Body of pancreas (tissue), 4 donors: ENCODE data around the gene TPRA1. TPM values are rescaled to one million over a fixed set of nuclear protein-coding genes. Genes with fewer than 3 reads are reported as not detected.

ENCODE experiments used
- ATAC-seq: fragments of 150-250 bp; one replicate; pipeline ENCODE4 v1.9.1; 2016
- DNase-seq, 4 donors: peaks; one replicate each; pipeline ENCODE4 v3.0.0-alpha.2; 2019
- H3K27ac ChIP-seq, 4 donors: fragments of 200-600 bp; sonication (generic); 1 replicate in 3 of 4; 2 replicates in 1 of 4; pipeline versions ENCODE4 v1.5.1 to v1.6.1; 2016 to 2019; ENCODE audit warnings: mild to moderate bottlenecking in 1 of 4, mixed read lengths in 1 of 4, moderate library complexity in 1 of 4
- H3K27me3 ChIP-seq, 2 donors: fragments of 200-600 bp; sonication (generic); one replicate each; pipeline ENCODE4 v1.6.0; 2016; ENCODE audit warnings: mild to moderate bottlenecking in 1 of 2
- H3K36me3 ChIP-seq, 2 donors: fragments of 200-600 bp; sonication (generic); replicated peaks in 1 of 2; 2 replicates each; pipeline ENCODE4 v1.5.1; 2016; ENCODE audit warnings: low read depth in 2 of 2; ENCODE audit not compliant: insufficient read depth in 1 of 2
- H3K4me1 ChIP-seq: fragments of 200-600 bp; sonication (generic); one replicate; pipeline ENCODE4 v1.6.0; 2016
- H3K4me3 ChIP-seq, 2 donors: fragments of 200-600 bp; sonication (generic); 1 replicate in 1 of 2; 2 replicates in 1 of 2; pipeline ENCODE4 v1.5.1; 2016 to 2019
- H3K9me3 ChIP-seq, 3 donors: fragments of 200-600 bp; sonication (generic); 1 replicate in 2 of 3; 2 replicates in 1 of 3; pipeline ENCODE4 v1.5.1; 2016
- POLR2A ChIP-seq, 3 donors: fragments of 450-650 bp; IDR thresholded peaks; one replicate each; pipeline ENCODE4 v1.6.1; 2016; ENCODE audit warnings: antibody characterized with exemption in 3 of 3, mild to moderate bottlenecking in 2 of 3
- WGBS, 2 donors: methylation state at CpG; one replicate each; pipeline ENCODE4 v1.1.5; 2017; 5-methylcytosine and 5-hydroxymethylcytosine counted together
- intact Hi-C: fragments of 100-400 bp; cut with DNase I; formaldehyde crosslinking; loops from one replicate; pipeline ENCODE4 v1.15.1; 2023
- total RNA-seq, 2 donors: library from RNA; depleted of rRNA; stranded (reverse); fragments of >200 nt; gene quantifications; one replicate each; pipeline ENCODE4 v1.1.0, GENCODE V29; 2016
- TF ChIP-seq, protein P1 (sequence below), 7 experiments: fragments of 450-650 bp in 4 of 7; fragments of 200-600 bp in 3 of 7; sonication (generic) in 3 of 7; IDR thresholded peaks; one replicate each; pipeline ENCODE4 v1.5.1; 2016 to 2019; ENCODE audit warnings: antibody characterized with exemption in 7 of 7

TPRA1 gene
- total RNA-seq, 2 donors from 2014 or later, result 31.4 to 31.6 TPM

DNA sequence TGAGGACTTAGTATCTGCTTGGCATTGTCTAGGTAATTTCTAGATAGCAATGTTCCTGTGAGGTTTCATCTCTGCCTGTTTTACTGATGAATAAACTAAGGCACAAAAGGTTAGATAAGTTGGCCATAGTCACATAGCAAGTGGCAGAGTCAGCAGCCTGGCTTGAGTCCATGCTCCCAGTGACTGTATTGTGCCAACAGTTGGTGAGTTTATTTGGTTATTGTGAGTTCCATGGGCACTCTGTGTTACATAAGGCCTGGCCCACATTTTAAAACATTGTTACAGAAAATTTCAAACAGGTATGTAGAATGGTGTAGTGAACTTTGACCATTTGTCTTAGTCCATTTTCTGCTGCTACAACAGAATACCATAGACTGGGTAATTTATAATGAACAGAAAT, 22.9 kb upstream of the TPRA1 start:
- peak; percentile 42 for ATAC-seq
- H3K27ac ChIP-seq, result no peak overlapping the region
- intact Hi-C loops, result no loop called here

GRCh38 chr3:127612966-127613365, 22.4 kb upstream of the TPRA1 start:
- Histone ChIP-seq H3K36me3 (no peaks in the 10 kb centered on the region), H3K27ac (no peak overlapping the region), H3K4me1 (no peaks in the 10 kb centered on the region), H3K9me3 (no peaks in the 10 kb centered on the region), H3K4me3 (no peak overlapping the region), H3K27me3 (no peaks in the 10 kb centered on the region)
- TF ChIP-seq POLR2A (IDR thresholded peaks at IDR 0.05), result no peak
- TF ChIP-seq, protein P1, sequence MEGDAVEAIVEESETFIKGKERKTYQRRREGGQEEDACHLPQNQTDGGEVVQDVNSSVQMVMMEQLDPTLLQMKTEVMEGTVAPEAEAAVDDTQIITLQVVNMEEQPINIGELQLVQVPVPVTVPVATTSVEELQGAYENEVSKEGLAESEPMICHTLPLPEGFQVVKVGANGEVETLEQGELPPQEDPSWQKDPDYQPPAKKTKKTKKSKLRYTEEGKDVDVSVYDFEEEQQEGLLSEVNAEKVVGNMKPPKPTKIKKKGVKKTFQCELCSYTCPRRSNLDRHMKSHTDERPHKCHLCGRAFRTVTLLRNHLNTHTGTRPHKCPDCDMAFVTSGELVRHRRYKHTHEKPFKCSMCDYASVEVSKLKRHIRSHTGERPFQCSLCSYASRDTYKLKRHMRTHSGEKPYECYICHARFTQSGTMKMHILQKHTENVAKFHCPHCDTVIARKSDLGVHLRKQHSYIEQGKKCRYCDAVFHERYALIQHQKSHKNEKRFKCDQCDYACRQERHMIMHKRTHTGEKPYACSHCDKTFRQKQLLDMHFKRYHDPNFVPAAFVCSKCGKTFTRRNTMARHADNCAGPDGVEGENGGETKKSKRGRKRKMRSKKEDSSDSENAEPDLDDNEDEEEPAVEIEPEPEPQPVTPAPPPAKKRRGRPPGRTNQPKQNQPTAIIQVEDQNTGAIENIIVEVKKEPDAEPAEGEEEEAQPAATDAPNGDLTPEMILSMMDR (IDR thresholded peaks at IDR 0.05), result no peak
- DNase-seq (no peak), ATAC-seq (no peak)
- WGBS, 2 donors, result 58 to 86% methylated on average over 6 of the region's 6 CpGs
- intact Hi-C loops, result no loop called here

More for the DNA sequence above, 22.9 kb upstream of the TPRA1 start:
- peak in 3 of 4 donors; percentile 26 to 68 (median 54) for DNase-seq
- Histone ChIP-seq H3K27me3 (no peaks in the 10 kb centered on the region), H3K36me3 (no peaks in the 10 kb centered on the region), H3K4me3 (no peak overlapping the region), H3K4me1 (no peaks in the 10 kb centered on the region), H3K9me3 (no peaks in the 10 kb centered on the region)
- no peak for TF ChIP-seq POLR2A (IDR thresholded peaks at IDR 0.05)
- TF ChIP-seq, protein P1 (IDR thresholded peaks at IDR 0.05), result no peak

DNA sequence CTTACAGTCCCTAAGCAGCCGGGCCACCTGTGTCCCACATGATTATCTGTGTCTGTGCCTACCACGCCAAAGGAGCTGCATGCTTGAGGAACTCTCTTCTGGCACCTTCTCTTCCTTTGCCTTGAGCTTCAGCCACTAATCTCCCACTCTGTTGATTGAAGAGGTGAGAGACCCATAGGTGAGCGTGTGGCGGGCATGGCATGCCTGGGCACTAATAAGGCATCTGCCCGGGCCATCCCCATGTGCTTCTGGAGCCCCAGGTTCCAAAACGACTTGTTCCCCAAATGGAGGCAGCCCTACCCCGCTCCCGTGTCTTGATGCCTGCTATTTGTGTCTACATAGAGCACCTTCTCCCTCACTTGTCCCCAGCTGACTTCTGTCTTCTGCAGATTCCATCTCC, 20.7 kb upstream of the TPRA1 start:
- ATAC-seq (no peak), DNase-seq (no peak)
- no peak overlapping the region for H3K4me3 ChIP-seq
- TF ChIP-seq POLR2A (IDR thresholded peaks at IDR 0.05), result no peak
- H3K27ac ChIP-seq, result no peak overlapping the region
- no peaks in the 10 kb centered on the region for H3K4me1 ChIP-seq
- intact Hi-C loops, result no loop called here
- H3K27me3 ChIP-seq, result no peaks in the 10 kb centered on the region
- H3K9me3 ChIP-seq, result no peaks in the 10 kb centered on the region
- H3K36me3 ChIP-seq, result no peaks in the 10 kb centered on the region
- 90 to 97% methylated on average over 8 of the region's 8 CpGs for WGBS, 2 donors

DNA sequence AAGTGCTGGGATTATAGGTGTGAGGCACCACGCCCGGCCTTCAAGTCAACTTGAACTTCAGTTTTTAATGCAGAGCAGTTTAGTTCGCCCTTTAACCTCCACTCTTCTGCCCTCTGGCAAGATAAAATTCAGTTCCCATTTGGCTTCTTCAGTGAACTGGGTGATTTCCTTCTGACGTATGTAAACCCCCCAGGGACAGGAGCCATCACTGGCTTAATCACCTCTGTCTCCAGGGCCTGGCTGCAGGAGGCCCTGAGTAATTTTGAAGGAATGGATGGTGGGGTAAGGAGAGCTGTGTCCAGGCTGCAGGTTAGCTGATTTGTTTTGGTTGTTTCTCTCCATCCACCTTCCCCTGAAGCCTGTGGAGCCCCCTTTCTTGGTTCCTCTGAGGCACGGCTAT, 19.6 kb upstream of the TPRA1 start:
- Histone ChIP-seq H3K36me3 (no peaks in the 10 kb centered on the region), H3K4me1 (no peaks in the 10 kb centered on the region), H3K27me3 (no peaks in the 10 kb centered on the region), H3K27ac (no peak overlapping the region), H3K9me3 (no peaks in the 10 kb centered on the region), H3K4me3 (no peak overlapping the region)
- TF ChIP-seq, protein P1 (IDR thresholded peaks at IDR 0.05), result no peak
- no peak for TF ChIP-seq POLR2A (IDR thresholded peaks at IDR 0.05)
- ATAC-seq (no peak), DNase-seq (no peak)
- intact Hi-C loops, result no loop called here
- 87 to 91% methylated on average over 5 of the region's 5 CpGs for WGBS, 2 donors

GRCh38 chr3:127608362-127608718, 17.8 kb upstream of the TPRA1 start:
- DNase-seq (no peak), ATAC-seq (no peak)
- no peak for TF ChIP-seq POLR2A (IDR thresholded peaks at IDR 0.05)
- TF ChIP-seq, protein P1 (IDR thresholded peaks at IDR 0.05), result no peak
- Histone ChIP-seq H3K27me3 (no peaks in the 10 kb centered on the region), H3K9me3 (no peaks in the 10 kb centered on the region), H3K4me1 (no peaks in the 10 kb centered on the region), H3K27ac (no peak overlapping the region), H3K36me3 (no peaks in the 10 kb centered on the region), H3K4me3 (no peak overlapping the region)
- 85 to 86% methylated on average over 10 to 14 of the region's 14 CpGs for WGBS, 2 donors
- intact Hi-C loops, result no loop called here
